ENCODE data around the gene CSF2.

CSF2 gene

GRCh38 chr5:132109494-132110053, 36.0 kb downstream of the CSF2 start:
- Histone ChIP-seq H3K9ac (ENCODE audit: low read length) (no peak overlapping the region), H3K4me3 (ENCODE audit: low read length) (no peak overlapping the region), H3K4me2 (ENCODE audit: low read depth, low read length) (no peak overlapping the region), H3K36me3 (replicated peaks; ENCODE audit: insufficient read depth, low read length) (no peaks in the 10 kb centered on the region), H3K9me3 (replicated peaks; ENCODE audit: insufficient read depth, low read length) (no peaks in the 10 kb centered on the region), H4K20me1 (ENCODE audit: insufficient read depth, low read length) (no peaks in the 10 kb centered on the region), H3F3A (ENCODE audit: insufficient read depth, low read length) (0 out of 2 replicates have a peak, but pooled peaks cover 4% of the 10 kb centered on the region), H3K27ac (ENCODE audit: low read length) (peak overlapping the region; percentile 8; the same call in 1 of the 2 replicates), H3K4me1 (ENCODE audit: low read length) (peaks cover 24% of the 10 kb centered on the region), H3K27me3 (replicated peaks; ENCODE audit: insufficient read depth, low read length) (no peaks in the 10 kb centered on the region), H3K9me2 (replicated peaks; ENCODE audit: insufficient read depth, low read length) (no peaks in the 10 kb centered on the region), H3K79me2 (ENCODE audit: low read length) (no peaks in the 10 kb centered on the region), H2AFZ (ENCODE audit: low read length) (no peak overlapping the region)
- peak; percentile 16 for DNase-seq
- TF ChIP-seq CTCF (IDR thresholded peaks at IDR 0.05; ENCODE audit: low read length) (no peak), EZH2 (optimal IDR thresholded peaks at IDR 0.05; ENCODE audit: low read depth, low read length) (no peak), EZH2phosphoT487 (IDR thresholded peaks at IDR 0.05; ENCODE audit: low read length) (no peak)

- Histone ChIP-seq H3K4me1 (ENCODE audit: low read length) (peaks cover 23% of the 10 kb centered on the region), H3K36me3 (replicated peaks; ENCODE audit: insufficient read depth, low read length) (no peaks in the 10 kb centered on the region), H3K9me2 (replicated peaks; ENCODE audit: insufficient read depth, low read length) (no peaks in the 10 kb centered on the region), H3K27ac (ENCODE audit: low read length) (no peak overlapping the region), H4K20me1 (ENCODE audit: insufficient read depth, low read length) (no peaks in the 10 kb centered on the region), H3K27me3 (replicated peaks; ENCODE audit: insufficient read depth, low read length) (no peaks in the 10 kb centered on the region), H3K4me2 (ENCODE audit: low read depth, low read length) (no peak overlapping the region), H3K9ac (ENCODE audit: low read length) (no peak overlapping the region), H3F3A (ENCODE audit: insufficient read depth, low read length) (no peaks in the 10 kb centered on the region), H3K79me2 (ENCODE audit: low read length) (no peaks in the 10 kb centered on the region), H3K9me3 (replicated peaks; ENCODE audit: insufficient read depth, low read length) (no peaks in the 10 kb centered on the region), H2AFZ (ENCODE audit: low read length) (no peak overlapping the region), H3K4me3 (ENCODE audit: low read length) (no peak overlapping the region)
- DNase-seq = no peak
- no peak for TF ChIP-seq CTCF (IDR thresholded peaks at IDR 0.05; ENCODE audit: low read length)
- TF ChIP-seq EZH2 (optimal IDR thresholded peaks at IDR 0.05; ENCODE audit: low read depth, low read length) = no peak
- no peak for TF ChIP-seq EZH2phosphoT487 (IDR thresholded peaks at IDR 0.05; ENCODE audit: low read length)
Measured at GRCh38 chr5:132110195-132110594, 36.6 kb downstream of the CSF2 start.

- no peaks in the 10 kb centered on the region for H3K27me3 ChIP-seq (replicated peaks; ENCODE audit: insufficient read depth, low read length)
- no peak overlapping the region for H3K27ac ChIP-seq (ENCODE audit: low read length)
- H3K9ac ChIP-seq (ENCODE audit: low read length) = no peak overlapping the region
- no peak for DNase-seq
- no peaks in the 10 kb centered on the region for H3K79me2 ChIP-seq (ENCODE audit: low read length)
- peaks cover 16% of the 10 kb centered on the region for H3K4me1 ChIP-seq (ENCODE audit: low read length)
- H3K9me3 ChIP-seq (replicated peaks; ENCODE audit: insufficient read depth, low read length) = no peaks in the 10 kb centered on the region
- H3K4me3 ChIP-seq (ENCODE audit: low read length) = no peak overlapping the region
- H2AFZ ChIP-seq (ENCODE audit: low read length) = no peak overlapping the region
- H3K4me2 ChIP-seq (ENCODE audit: low read depth, low read length) = no peak overlapping the region
- no peaks in the 10 kb centered on the region for H4K20me1 ChIP-seq (ENCODE audit: insufficient read depth, low read length)
- no peaks in the 10 kb centered on the region for H3K36me3 ChIP-seq (replicated peaks; ENCODE audit: insufficient read depth, low read length)
- no peaks in the 10 kb centered on the region for H3F3A ChIP-seq (ENCODE audit: insufficient read depth, low read length)
- TF ChIP-seq EZH2 (optimal IDR thresholded peaks at IDR 0.05; ENCODE audit: low read depth, low read length) (no peak), EZH2phosphoT487 (IDR thresholded peaks at IDR 0.05; ENCODE audit: low read length) (no peak), CTCF (IDR thresholded peaks at IDR 0.05; ENCODE audit: low read length) (no peak)
- H3K9me2 ChIP-seq (replicated peaks; ENCODE audit: insufficient read depth, low read length) = no peaks in the 10 kb centered on the region
Measured at GRCh38 chr5:132110930-132111329, 37.3 kb downstream of the CSF2 start.
